Measurements from ENCODE around the gene CTNNBL1.

CTNNBL1 gene

DNA sequence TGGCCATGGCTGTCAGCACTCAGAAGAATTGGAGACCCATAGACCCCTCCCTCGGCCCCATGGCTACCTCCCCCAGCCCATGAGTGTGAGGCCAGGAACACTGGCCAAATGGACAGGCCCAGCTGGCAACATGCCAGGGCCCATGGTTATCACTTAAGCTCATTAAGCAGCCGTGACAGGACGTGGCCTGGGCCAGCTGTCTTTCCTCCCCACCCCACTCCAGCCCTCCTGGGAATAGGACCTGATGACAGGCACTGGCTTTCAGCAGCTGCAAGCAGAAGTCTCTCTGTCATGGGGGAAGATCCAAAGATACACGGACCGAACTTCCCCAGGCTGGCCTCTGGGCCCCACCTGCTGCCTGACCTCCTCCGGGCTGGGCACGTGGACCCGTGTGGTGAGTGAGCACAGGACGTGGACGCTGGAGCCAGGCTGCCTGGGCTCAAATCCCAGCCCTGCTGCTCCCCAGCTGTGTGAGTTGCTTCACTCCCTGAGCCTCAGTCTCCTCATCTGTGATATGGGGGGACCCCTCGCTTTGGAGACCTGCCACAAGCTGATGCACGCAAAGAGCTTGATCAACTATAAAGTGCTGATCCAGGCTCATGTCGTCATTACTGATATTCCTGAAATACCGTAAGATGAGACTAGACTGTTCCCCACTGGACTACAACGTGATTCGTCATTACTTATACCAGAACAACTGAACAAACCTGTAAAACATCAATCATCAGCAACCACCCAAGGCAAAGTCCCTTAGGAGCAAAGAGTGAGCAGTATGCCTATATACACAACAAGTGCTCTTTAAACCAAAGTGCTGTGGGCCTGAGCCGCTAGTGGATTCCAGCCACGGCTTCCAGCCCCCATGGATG, 187.1 kb downstream of the CTNNBL1 start:
- no peak overlapping the region for H3K27ac Mint-ChIP-seq

DNA sequence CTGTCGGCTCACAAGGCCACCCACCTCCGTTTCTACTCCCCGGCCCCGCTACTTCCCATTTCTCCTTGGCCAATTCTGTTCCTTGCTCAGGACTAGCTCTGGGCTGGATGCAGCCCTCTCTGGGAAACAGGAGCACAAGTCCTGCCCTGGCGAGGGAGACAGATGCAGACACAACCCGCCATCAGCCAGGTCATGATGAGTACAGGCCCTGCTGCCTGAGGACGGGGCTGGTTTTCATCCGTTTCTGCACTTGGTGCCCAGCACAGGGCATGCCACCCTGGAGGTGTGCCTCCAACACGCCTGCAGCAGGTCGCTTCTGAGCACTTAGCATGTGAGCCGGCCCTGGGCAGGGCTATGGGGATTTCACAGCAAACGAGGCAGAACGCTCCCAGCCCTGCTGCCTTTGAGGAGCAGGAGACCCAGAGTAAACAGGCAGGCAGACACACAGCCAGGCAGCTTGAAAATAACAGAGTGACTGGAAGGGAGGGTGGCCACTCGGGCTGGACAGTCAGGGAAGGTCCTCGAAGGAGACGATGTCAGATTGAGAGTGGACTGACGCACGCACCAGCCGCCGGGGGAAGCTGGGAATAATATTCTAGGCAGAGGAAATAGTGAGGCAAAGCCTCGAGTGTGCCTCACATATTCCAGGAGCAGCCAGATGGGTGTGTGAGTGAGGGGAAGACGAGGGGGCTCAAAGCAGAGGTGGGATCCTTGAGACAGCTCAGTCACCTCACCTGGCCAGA, 187.9 kb downstream of the CTNNBL1 start:
- no peaks in the 10 kb centered on the region for H3K4me1 Mint-ChIP-seq (ENCODE audit: low read depth)
- no peak overlapping the region for H3K27ac Mint-ChIP-seq
- no peaks in the 10 kb centered on the region for H3K9me3 Mint-ChIP-seq
- no peaks in the 10 kb centered on the region for H3K36me3 Mint-ChIP-seq (ENCODE audit: low read depth)
- no peaks in the 10 kb centered on the region for H3K27me3 Mint-ChIP-seq
- H3K4me3 Mint-ChIP-seq, result no peak overlapping the region

More for the DNA sequence above, 187.1 kb downstream of the CTNNBL1 start:
- Mint-ChIP-seq H3K4me3 (no peak overlapping the region), H3K27me3 (no peaks in the 10 kb centered on the region), H3K9me3 (no peaks in the 10 kb centered on the region), H3K36me3 (ENCODE audit: low read depth) (no peaks in the 10 kb centered on the region), H3K4me1 (ENCODE audit: low read depth) (no peaks in the 10 kb centered on the region)

- Mint-ChIP-seq H3K36me3 (ENCODE audit: low read depth) (no peaks in the 10 kb centered on the region), H3K4me3 (no peak overlapping the region), H3K27me3 (no peaks in the 10 kb centered on the region), H3K27ac (no peak overlapping the region), H3K9me3 (no peaks in the 10 kb centered on the region), H3K4me1 (ENCODE audit: low read depth) (no peaks in the 10 kb centered on the region)
Observed at GRCh38 chr20:37882961-37883712, 189.3 kb downstream of the CTNNBL1 start.

GRCh38 chr20:37885042-37885441, 191.2 kb downstream of the CTNNBL1 start:
- no peaks in the 10 kb centered on the region for H3K4me1 Mint-ChIP-seq (ENCODE audit: low read depth)
- H3K27me3 Mint-ChIP-seq, result no peaks in the 10 kb centered on the region
- no peak overlapping the region for H3K27ac Mint-ChIP-seq
- no peaks in the 10 kb centered on the region for H3K36me3 Mint-ChIP-seq (ENCODE audit: low read depth)
- no peak overlapping the region for H3K4me3 Mint-ChIP-seq
- H3K9me3 Mint-ChIP-seq, result no peaks in the 10 kb centered on the region

DNA sequence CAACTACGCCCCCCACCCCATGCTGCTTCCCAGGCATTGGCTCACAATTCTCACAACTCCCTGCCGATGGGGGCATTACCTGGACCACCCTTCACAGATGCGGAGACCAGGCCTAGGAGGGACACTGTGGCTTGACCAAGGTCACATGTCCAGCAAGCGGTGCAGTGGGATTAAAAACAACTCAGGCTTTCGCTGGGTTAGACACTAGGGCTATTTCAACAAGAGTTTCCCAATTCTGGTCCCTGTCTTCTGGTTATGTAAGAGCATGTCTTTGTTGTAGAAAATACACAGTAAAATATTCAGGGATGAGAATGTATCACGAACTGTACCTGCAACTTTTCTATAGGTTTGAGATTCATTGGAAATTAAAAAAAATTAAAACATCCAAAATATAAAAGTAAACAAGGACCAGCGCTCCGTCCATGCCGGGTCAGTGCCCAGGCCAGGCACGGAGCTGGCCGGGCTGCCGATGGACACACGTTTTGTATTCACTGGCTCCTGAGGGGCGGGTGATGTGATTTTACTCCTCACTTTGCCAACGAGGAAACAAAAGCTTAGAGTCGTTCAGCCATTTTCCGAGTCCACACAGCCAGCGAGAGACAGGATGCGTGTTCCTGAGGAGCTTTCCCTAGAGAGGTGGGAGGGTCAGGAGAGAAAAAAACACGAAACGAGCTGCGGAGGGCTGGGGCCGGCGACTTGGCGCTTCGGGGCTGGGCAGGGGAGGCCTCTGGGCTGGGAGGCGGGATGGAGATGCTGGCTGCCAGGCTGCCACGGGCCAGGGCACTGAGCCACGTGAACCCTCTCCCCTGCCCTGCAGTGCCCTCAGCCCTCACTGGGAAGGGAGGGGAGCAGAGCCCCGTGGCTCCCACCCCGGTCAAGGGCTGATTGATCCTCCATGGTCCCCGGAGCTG, 192.0 kb downstream of the CTNNBL1 start:
- no peaks in the 10 kb centered on the region for H3K27me3 Mint-ChIP-seq
- no peak overlapping the region for H3K27ac Mint-ChIP-seq
- H3K36me3 Mint-ChIP-seq (ENCODE audit: low read depth), result no peaks in the 10 kb centered on the region
- no peaks in the 10 kb centered on the region for H3K4me1 Mint-ChIP-seq (ENCODE audit: low read depth)
- H3K4me3 Mint-ChIP-seq, result no peak overlapping the region
- H3K9me3 Mint-ChIP-seq, result no peaks in the 10 kb centered on the region

- Mint-ChIP-seq H3K27me3 (no peaks in the 10 kb centered on the region), H3K9me3 (no peaks in the 10 kb centered on the region), H3K4me3 (no peak overlapping the region), H3K27ac (no peak overlapping the region), H3K36me3 (ENCODE audit: low read depth) (no peaks in the 10 kb centered on the region), H3K4me1 (ENCODE audit: low read depth) (no peaks in the 10 kb centered on the region)
Observed at GRCh38 chr20:37886851-37887297, 193.0 kb downstream of the CTNNBL1 start.

- H3K27me3 Mint-ChIP-seq, result no peaks in the 10 kb centered on the region
- H3K9me3 Mint-ChIP-seq, result no peaks in the 10 kb centered on the region
- H3K4me1 Mint-ChIP-seq (ENCODE audit: low read depth), result no peaks in the 10 kb centered on the region
- H3K4me3 Mint-ChIP-seq, result no peak overlapping the region
- H3K27ac Mint-ChIP-seq, result no peak overlapping the region
- H3K36me3 Mint-ChIP-seq (ENCODE audit: low read depth), result no peaks in the 10 kb centered on the region
Observed at GRCh38 chr20:37888641-37889040, 194.8 kb downstream of the CTNNBL1 start.

DNA sequence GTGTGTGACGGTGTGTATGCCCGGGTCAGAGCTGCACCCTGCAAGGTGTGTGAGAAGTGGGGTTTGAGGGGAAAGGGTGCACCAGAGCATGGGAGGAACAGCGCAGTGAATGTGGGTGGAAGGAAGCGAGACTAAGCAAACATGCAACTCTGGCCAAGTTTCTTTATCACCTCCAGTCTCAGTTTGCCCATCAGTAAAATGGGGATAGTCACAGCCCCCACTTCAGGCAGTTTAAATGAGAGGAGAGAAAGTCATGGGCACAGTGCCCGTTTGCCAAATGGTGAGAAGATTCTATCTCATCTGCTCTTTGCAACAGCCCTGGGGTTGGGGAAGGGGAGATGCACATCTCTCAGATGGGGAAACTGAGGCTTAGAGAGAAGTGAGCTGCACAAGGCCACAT, 196.3 kb downstream of the CTNNBL1 start:
- Mint-ChIP-seq H3K4me3 (no peak overlapping the region), H3K36me3 (ENCODE audit: low read depth) (no peaks in the 10 kb centered on the region), H3K27me3 (no peaks in the 10 kb centered on the region), H3K4me1 (ENCODE audit: low read depth) (no peaks in the 10 kb centered on the region), H3K27ac (no peak overlapping the region), H3K9me3 (no peaks in the 10 kb centered on the region)

- no peaks in the 10 kb centered on the region for H3K36me3 Mint-ChIP-seq (ENCODE audit: low read depth)
Observed at GRCh38 chr20:37890643-37891042, 196.8 kb downstream of the CTNNBL1 start.

GRCh38 chr20:37892001-37892400, 198.2 kb downstream of the CTNNBL1 start:
- Mint-ChIP-seq H3K27me3 (no peaks in the 10 kb centered on the region), H3K4me3 (no peak overlapping the region), H3K36me3 (ENCODE audit: low read depth) (no peaks in the 10 kb centered on the region), H3K4me1 (ENCODE audit: low read depth) (no peaks in the 10 kb centered on the region), H3K27ac (no peak overlapping the region), H3K9me3 (no peaks in the 10 kb centered on the region)

More at GRCh38 chr20:37890643-37891042, 196.8 kb downstream of the CTNNBL1 start:
- Mint-ChIP-seq H3K27me3 (no peaks in the 10 kb centered on the region), H3K4me1 (ENCODE audit: low read depth) (no peaks in the 10 kb centered on the region), H3K9me3 (no peaks in the 10 kb centered on the region), H3K4me3 (no peak overlapping the region), H3K27ac (no peak overlapping the region)

GRCh38 chr20:37893566-37894241, 199.9 kb downstream of the CTNNBL1 start:
- peaks cover under 1% of the 10 kb centered on the region for H3K4me1 Mint-ChIP-seq (ENCODE audit: low read depth)
- no peaks in the 10 kb centered on the region for H3K36me3 Mint-ChIP-seq (ENCODE audit: low read depth)
- no peak overlapping the region for H3K4me3 Mint-ChIP-seq
- H3K27ac Mint-ChIP-seq, result no peak overlapping the region
- H3K9me3 Mint-ChIP-seq, result no peaks in the 10 kb centered on the region
- H3K27me3 Mint-ChIP-seq, result peaks cover 5% of the 10 kb centered on the region

DNA sequence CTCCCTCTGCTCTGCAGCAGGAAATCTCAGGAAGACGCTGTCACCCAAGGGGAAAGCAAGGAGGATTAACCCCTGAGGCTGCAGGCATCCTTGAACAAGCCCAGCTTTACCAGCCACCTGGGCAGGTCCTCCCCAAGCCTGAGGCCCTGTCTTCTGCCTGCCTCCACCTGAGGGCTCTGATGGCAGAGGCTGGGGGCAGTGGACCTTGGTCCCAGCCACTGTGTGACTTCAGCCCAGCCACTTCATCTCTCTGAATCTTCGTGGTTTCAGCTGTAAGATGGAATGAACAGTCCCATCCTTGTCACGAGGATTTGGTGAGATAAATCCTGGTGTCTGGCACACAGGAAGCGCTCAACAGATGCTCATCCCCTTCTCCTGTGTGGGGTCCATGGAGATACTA, 200.6 kb downstream of the CTNNBL1 start:
- Mint-ChIP-seq H3K4me3 (no peak overlapping the region), H3K36me3 (ENCODE audit: low read depth) (no peaks in the 10 kb centered on the region), H3K27ac (no peak overlapping the region), H3K9me3 (no peaks in the 10 kb centered on the region), H3K27me3 (peaks cover 9% of the 10 kb centered on the region), H3K4me1 (ENCODE audit: low read depth) (peaks cover 3% of the 10 kb centered on the region)

- Mint-ChIP-seq H3K4me3 (no peak overlapping the region), H3K27me3 (peaks cover 16% of the 10 kb centered on the region), H3K36me3 (ENCODE audit: low read depth) (no peaks in the 10 kb centered on the region), H3K9me3 (no peaks in the 10 kb centered on the region), H3K4me1 (ENCODE audit: low read depth) (peaks cover 3% of the 10 kb centered on the region), H3K27ac (no peak overlapping the region)
Observed at GRCh38 chr20:37895166-37895565, 201.3 kb downstream of the CTNNBL1 start.
